HepG2 (cell line): ENCODE data around the gene CPT1A. TPM values are rescaled to one million over a fixed set of nuclear protein-coding genes. Genes with fewer than 3 reads are reported as not detected.

ENCODE experiments used
- DNMT3B ChIP-seq: conservative IDR thresholded peaks from 2 replicates; pipeline ENCODE4 v1.6.1; 2016; ENCODE audit warnings: missing biosample characterization, control low read depth
- DR1 ChIP-seq: sonication (generic); formaldehyde crosslinking; IDR thresholded peaks from 2 replicates; pipeline ENCODE4 v1.8.0; 2021; ENCODE audit warnings: mild to moderate bottlenecking, missing genetic modification reagents, inconsistent platforms
- HMG20B ChIP-seq: conservative IDR thresholded peaks from 2 replicates; pipeline ENCODE4 v1.6.1; 2016; ENCODE audit warnings: missing genetic modification reagents, missing compliant biosample characterization
- JDP2 ChIP-seq: sonication (generic); formaldehyde crosslinking; IDR thresholded peaks from 2 replicates; pipeline ENCODE4 v1.8.1; 2022; ENCODE audit warnings: missing genetic modification reagents, borderline replicate concordance
- KDM2A ChIP-seq: sonication (generic); formaldehyde crosslinking; IDR thresholded peaks from 2 replicates; pipeline ENCODE4 v1.4.0; 2020; ENCODE audit warnings: low read depth, missing genetic modification reagents, borderline replicate concordance
- MXD4 ChIP-seq: IDR thresholded peaks from 2 replicates; pipeline ENCODE4 v1.6.1; 2016; ENCODE audit warnings: mild to moderate bottlenecking, missing biosample characterization, missing genetic modification reagents
- RFXANK ChIP-seq: IDR thresholded peaks from 2 replicates; pipeline ENCODE4 v1.6.1; 2016
- SMAD3 ChIP-seq: sonication (generic); formaldehyde crosslinking; IDR thresholded peaks from 2 replicates; pipeline ENCODE4 v1.4.0; 2020; ENCODE audit warnings: missing genetic modification reagents
- ZBTB20 ChIP-seq: sonication (generic); formaldehyde crosslinking; IDR thresholded peaks from 2 replicates; pipeline ENCODE4 v1.8.1; 2023; ENCODE audit warnings: missing genetic modification reagents, low read depth, mild to moderate bottlenecking, borderline replicate concordance
- ZC3H13 ChIP-seq: sonication (generic); formaldehyde crosslinking; IDR thresholded peaks from 2 replicates; pipeline ENCODE4 v1.8.1; 2023; ENCODE audit warnings: mild to moderate bottlenecking, missing genetic modification reagents, moderate library complexity
- ZNF839 ChIP-seq: sonication (generic); formaldehyde crosslinking; IDR thresholded peaks from 2 replicates; pipeline ENCODE4 v1.4.0; 2020; ENCODE audit warnings: missing genetic modification reagents, mild to moderate bottlenecking, borderline replicate concordance
- ZSCAN25 ChIP-seq: sonication (generic); formaldehyde crosslinking; IDR thresholded peaks from 2 replicates; pipeline ENCODE4 v1.8.0; 2022; ENCODE audit warnings: mild to moderate bottlenecking, missing genetic modification reagents
- polyA plus RNA-seq, 8 experiments: library from polyadenylated mRNA; depleted of rRNA in 3 of 8; stranded (reverse) in 7 of 8; unstranded in 1 of 8; fragments of >200 nt; fragmentation: Illumina TruSeq in 4 of 8; extraction: Trizol in 4 of 8; gene quantifications; 2 replicates each; pipeline versions ENCODE4 v1.2.1 to v1.2.3, GENCODE V29; 2011 to 2016; ENCODE audit warnings: low read depth in 4 of 8, missing spikeins in 1 of 8, mixed read lengths in 1 of 8; ENCODE audit not compliant: insufficient read depth in 1 of 8
- total RNA-seq, 5 experiments: library from RNA; depleted of rRNA; stranded (reverse); fragments of >200 nt; fragmentation: Illumina TruSeq; extraction: Trizol; gene quantifications; 2 replicates each; pipeline ENCODE4 v1.2.3, GENCODE V29; 2016; ENCODE audit warnings: low read depth in 1 of 5
- TF ChIP-seq, protein P1 (sequence below), 2 experiments: sonication (generic) in 1 of 2; formaldehyde crosslinking in 1 of 2; IDR thresholded peaks; 2 replicates each; pipeline versions ENCODE4 v1.5.1 to v1.6.1; 2011 to 2020; ENCODE audit warnings: borderline replicate concordance in 1 of 2, low read depth in 1 of 2, low read length in 1 of 2, mild to moderate bottlenecking in 1 of 2, missing genetic modification reagents in 1 of 2, moderate library complexity in 1 of 2
- TF ChIP-seq, protein P2 (sequence below): sonication (generic); formaldehyde crosslinking; IDR thresholded peaks from 2 replicates; pipeline ENCODE4 v1.4.0; 2020; ENCODE audit warnings: missing genetic modification reagents, borderline replicate concordance
- TF ChIP-seq, protein P3 (sequence below): IDR thresholded peaks from 2 replicates; pipeline ENCODE4 v1.6.1; 2016; ENCODE audit warnings: low read depth, control low read depth
- TF ChIP-seq, protein P4 (sequence below): sonication (generic); formaldehyde crosslinking; IDR thresholded peaks from 2 replicates; pipeline ENCODE4 v1.5.0; 2020; ENCODE audit warnings: mild to moderate bottlenecking, missing genetic modification reagents, borderline replicate concordance
- TF ChIP-seq, protein P5 (sequence below): sonication (generic); formaldehyde crosslinking; IDR thresholded peaks from 2 replicates; pipeline ENCODE4 v1.5.0; 2020; ENCODE audit warnings: mild to moderate bottlenecking, missing genetic modification reagents

CPT1A gene
- total and polyA plus RNA-seq, 2 of the 13 experiments (the other 11 are each of a cell fraction or from before 2014, with no cell fraction given): 7.0 to 7.1 TPM

DNA sequence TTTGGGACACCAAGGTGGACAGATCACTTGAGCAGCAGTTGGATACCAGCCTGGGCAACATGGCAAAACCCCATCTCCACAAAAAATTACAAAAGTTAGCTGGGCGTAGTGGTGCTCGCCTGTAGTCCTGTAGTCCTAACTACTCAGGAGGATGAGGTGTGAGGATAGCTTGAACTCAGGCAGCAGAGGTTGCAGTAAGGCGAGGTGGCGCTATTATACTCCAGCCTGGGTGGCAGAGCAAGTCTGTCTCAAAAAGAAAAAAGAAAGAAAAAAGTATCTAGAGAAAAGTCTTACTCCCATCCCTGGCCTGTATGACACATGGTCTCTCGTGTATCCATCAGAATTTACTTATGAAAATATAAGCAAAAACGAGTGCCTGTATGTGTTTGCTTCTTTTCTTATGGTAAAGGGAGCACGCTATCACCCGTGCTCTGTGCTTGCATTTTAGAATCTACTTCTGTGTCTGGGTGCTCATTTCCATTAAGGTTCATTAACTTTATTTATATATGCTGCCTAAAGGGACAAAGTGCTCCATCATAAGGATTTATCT, 15.4 kb upstream of the CPT1A start (continued):
- TF ChIP-seq, protein P1, sequence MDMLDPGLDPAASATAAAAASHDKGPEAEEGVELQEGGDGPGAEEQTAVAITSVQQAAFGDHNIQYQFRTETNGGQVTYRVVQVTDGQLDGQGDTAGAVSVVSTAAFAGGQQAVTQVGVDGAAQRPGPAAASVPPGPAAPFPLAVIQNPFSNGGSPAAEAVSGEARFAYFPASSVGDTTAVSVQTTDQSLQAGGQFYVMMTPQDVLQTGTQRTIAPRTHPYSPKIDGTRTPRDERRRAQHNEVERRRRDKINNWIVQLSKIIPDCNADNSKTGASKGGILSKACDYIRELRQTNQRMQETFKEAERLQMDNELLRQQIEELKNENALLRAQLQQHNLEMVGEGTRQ (IDR thresholded peaks at IDR 0.05; ENCODE audit: low read depth, low read length): no peak
- TF ChIP-seq, protein P1 (CRISPR knock-in tag; IDR thresholded peaks at IDR 0.05; ENCODE audit: borderline replicate concordance): peak; percentile 18; the same call in 1 of the 2 replicates
- TF ChIP-seq ZSCAN25 (CRISPR knock-in tag) (no peak), ZNF839 (no peak), MXD4 (no peak), DR1 (no peak), KDM2A (no peak), HMG20B (CRISPR knock-in tag) (no peak), DNMT3B (CRISPR knock-in tag) (no peak), RFXANK (CRISPR knock-in tag) (no peak), SMAD3 (CRISPR knock-in tag) (no peak), ZBTB20 (CRISPR knock-in tag) (no peak), JDP2 (CRISPR knock-in tag) (no peak), ZC3H13 (no peak)
- TF ChIP-seq, protein P2, sequence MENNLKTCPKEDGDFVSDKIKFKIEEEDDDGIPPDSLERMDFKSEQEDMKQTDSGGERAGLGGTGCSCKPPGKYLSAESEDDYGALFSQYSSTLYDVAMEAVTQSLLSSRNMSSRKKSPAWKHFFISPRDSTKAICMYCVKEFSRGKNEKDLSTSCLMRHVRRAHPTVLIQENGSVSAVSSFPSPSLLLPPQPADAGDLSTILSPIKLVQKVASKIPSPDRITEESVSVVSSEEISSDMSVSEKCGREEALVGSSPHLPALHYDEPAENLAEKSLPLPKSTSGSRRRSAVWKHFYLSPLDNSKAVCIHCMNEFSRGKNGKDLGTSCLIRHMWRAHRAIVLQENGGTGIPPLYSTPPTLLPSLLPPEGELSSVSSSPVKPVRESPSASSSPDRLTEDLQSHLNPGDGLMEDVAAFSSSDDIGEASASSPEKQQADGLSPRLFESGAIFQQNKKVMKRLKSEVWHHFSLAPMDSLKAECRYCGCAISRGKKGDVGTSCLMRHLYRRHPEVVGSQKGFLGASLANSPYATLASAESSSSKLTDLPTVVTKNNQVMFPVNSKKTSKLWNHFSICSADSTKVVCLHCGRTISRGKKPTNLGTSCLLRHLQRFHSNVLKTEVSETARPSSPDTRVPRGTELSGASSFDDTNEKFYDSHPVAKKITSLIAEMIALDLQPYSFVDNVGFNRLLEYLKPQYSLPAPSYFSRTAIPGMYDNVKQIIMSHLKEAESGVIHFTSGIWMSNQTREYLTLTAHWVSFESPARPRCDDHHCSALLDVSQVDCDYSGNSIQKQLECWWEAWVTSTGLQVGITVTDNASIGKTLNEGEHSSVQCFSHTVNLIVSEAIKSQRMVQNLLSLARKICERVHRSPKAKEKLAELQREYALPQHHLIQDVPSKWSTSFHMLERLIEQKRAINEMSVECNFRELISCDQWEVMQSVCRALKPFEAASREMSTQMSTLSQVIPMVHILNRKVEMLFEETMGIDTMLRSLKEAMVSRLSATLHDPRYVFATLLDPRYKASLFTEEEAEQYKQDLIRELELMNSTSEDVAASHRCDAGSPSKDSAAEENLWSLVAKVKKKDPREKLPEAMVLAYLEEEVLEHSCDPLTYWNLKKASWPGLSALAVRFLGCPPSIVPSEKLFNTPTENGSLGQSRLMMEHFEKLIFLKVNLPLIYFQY: 0 out of 2 replicates have a peak, but pooled peaks have one; percentile 26
- TF ChIP-seq, protein P3, sequence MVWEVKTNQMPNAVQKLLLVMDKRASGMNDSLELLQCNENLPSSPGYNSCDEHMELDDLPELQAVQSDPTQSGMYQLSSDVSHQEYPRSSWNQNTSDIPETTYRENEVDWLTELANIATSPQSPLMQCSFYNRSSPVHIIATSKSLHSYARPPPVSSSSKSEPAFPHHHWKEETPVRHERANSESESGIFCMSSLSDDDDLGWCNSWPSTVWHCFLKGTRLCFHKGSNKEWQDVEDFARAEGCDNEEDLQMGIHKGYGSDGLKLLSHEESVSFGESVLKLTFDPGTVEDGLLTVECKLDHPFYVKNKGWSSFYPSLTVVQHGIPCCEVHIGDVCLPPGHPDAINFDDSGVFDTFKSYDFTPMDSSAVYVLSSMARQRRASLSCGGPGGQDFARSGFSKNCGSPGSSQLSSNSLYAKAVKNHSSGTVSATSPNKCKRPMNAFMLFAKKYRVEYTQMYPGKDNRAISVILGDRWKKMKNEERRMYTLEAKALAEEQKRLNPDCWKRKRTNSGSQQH (CRISPR knock-in tag): no peak
- TF ChIP-seq, protein P4, sequence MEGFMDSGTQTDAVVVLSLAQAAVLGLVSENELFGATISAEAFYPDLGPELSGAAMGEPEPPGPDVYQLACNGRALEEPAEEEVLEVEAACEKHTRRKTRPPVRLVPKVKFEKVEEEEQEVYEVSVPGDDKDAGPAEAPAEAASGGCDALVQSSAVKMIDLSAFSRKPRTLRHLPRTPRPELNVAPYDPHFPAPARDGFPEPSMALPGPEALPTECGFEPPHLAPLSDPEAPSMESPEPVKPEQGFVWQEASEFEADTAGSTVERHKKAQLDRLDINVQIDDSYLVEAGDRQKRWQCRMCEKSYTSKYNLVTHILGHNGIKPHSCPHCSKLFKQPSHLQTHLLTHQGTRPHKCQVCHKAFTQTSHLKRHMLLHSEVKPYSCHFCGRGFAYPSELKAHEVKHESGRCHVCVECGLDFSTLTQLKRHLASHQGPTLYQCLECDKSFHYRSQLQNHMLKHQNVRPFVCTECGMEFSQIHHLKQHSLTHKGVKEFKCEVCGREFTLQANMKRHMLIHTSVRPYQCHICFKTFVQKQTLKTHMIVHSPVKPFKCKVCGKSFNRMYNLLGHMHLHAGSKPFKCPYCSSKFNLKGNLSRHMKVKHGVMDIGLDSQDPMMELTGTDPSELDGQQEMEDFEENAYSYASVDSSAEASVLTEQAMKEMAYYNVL: no peak
- TF ChIP-seq, protein P5, sequence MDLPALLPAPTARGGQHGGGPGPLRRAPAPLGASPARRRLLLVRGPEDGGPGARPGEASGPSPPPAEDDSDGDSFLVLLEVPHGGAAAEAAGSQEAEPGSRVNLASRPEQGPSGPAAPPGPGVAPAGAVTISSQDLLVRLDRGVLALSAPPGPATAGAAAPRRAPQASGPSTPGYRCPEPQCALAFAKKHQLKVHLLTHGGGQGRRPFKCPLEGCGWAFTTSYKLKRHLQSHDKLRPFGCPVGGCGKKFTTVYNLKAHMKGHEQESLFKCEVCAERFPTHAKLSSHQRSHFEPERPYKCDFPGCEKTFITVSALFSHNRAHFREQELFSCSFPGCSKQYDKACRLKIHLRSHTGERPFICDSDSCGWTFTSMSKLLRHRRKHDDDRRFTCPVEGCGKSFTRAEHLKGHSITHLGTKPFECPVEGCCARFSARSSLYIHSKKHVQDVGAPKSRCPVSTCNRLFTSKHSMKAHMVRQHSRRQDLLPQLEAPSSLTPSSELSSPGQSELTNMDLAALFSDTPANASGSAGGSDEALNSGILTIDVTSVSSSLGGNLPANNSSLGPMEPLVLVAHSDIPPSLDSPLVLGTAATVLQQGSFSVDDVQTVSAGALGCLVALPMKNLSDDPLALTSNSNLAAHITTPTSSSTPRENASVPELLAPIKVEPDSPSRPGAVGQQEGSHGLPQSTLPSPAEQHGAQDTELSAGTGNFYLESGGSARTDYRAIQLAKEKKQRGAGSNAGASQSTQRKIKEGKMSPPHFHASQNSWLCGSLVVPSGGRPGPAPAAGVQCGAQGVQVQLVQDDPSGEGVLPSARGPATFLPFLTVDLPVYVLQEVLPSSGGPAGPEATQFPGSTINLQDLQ (CRISPR knock-in tag): no peak
